Lung (tissue), 12 donors: ENCODE results near the gene RABGGTA. TPM values are rescaled to one million over a fixed set of nuclear protein-coding genes. Genes with fewer than 3 reads are reported as not detected.

Source experiments
- ATAC-seq: fragments of 200-7000 bp; cut with Tn5 transposase; one replicate; pipeline ENCODE4 v1.9.1; 2020; ENCODE audit warnings: moderate number of reproducible peaks; ENCODE audit not compliant: insufficient read depth, low FRiP score
- DNase-seq, 3 donors: peaks; one replicate each; pipeline ENCODE4 v3.0.0-alpha.2; 2013 to 2017
- H3K27ac ChIP-seq, 2 donors: one replicate each; pipeline ENCODE4 v1.5.1; 2013; ENCODE audit warnings: mild to moderate bottlenecking in 2 of 2, moderate library complexity in 2 of 2, control low read depth in 1 of 2, inconsistent platforms in 1 of 2, low read depth in 1 of 2, low read length in 1 of 2
- H3K27me3 ChIP-seq, 3 donors: one replicate each; pipeline ENCODE4 v1.5.1; 2013; ENCODE audit warnings: low read length in 2 of 3; ENCODE audit not compliant: control insufficient read depth in 3 of 3, insufficient read depth in 3 of 3
- H3K36me3 ChIP-seq, 4 donors: one replicate each; pipeline ENCODE4 v1.5.1; 2013; ENCODE audit warnings: low read length in 4 of 4, mild to moderate bottlenecking in 1 of 4, moderate library complexity in 1 of 4; ENCODE audit not compliant: control insufficient read depth in 4 of 4, insufficient read depth in 4 of 4
- H3K4me1 ChIP-seq, 5 donors: one replicate each; pipeline ENCODE4 v1.5.1; 2013; ENCODE audit warnings: low read length in 5 of 5, mild to moderate bottlenecking in 2 of 5, moderate library complexity in 1 of 5; ENCODE audit not compliant: control insufficient read depth in 5 of 5, insufficient read depth in 5 of 5
- H3K4me3 ChIP-seq: one replicate; pipeline ENCODE4 v1.5.1; 2013; ENCODE audit warnings: mild to moderate bottlenecking, control low read depth, moderate library complexity
- H3K9ac ChIP-seq, 2 donors: one replicate each; pipeline ENCODE4 v1.5.1; 2013; ENCODE audit warnings: low read length in 2 of 2, control low read depth in 1 of 2; ENCODE audit not compliant: insufficient read depth in 1 of 2
- H3K9me3 ChIP-seq, 4 donors: one replicate each; pipeline ENCODE4 v1.5.1; 2013; ENCODE audit warnings: low read length in 3 of 4, mild to moderate bottlenecking in 1 of 4, moderate library complexity in 1 of 4; ENCODE audit not compliant: control insufficient read depth in 4 of 4, insufficient read depth in 3 of 4
- CTCF ChIP-seq: IDR thresholded peaks from 2 replicates; pipeline ENCODE4 v1.5.1; 2012; ENCODE audit warnings: mild to moderate bottlenecking; ENCODE audit errors: control extremely low read depth, extremely low read depth
- WGBS, 2 donors: extraction: QIAGEN DNeasy Blood & Tissue Kit; methylation state at CpG; one replicate each; pipeline ENCODE4 v1.1.7; 2013; 5-methylcytosine and 5-hydroxymethylcytosine counted together
- polyA plus RNA-seq, 2 donors: library from polyadenylated mRNA; stranded (reverse); fragments of 200-250 nt; gene quantifications; one replicate each; pipeline ENCODE4 v1.2.1, GENCODE V29; 2013
- total RNA-seq, 2 donors: library from RNA; depleted of rRNA in 1 of 2; stranded (reverse); fragments of >200 nt in 1 of 2; gene quantifications; one replicate each; pipeline ENCODE4 v1.2.1, GENCODE V29; 2014 to 2021
- donor health status: control.
- donor health status: control.
- donor health status: Bipolar disorder and iron deficiency.
- donor health status: healthy.
- donor health status: DM: yes; HTN: yes; CAD: no.

RABGGTA gene
- total and polyA plus RNA-seq, 4 donors = 19.7 to 55.8 (median 42.9) TPM

DNA sequence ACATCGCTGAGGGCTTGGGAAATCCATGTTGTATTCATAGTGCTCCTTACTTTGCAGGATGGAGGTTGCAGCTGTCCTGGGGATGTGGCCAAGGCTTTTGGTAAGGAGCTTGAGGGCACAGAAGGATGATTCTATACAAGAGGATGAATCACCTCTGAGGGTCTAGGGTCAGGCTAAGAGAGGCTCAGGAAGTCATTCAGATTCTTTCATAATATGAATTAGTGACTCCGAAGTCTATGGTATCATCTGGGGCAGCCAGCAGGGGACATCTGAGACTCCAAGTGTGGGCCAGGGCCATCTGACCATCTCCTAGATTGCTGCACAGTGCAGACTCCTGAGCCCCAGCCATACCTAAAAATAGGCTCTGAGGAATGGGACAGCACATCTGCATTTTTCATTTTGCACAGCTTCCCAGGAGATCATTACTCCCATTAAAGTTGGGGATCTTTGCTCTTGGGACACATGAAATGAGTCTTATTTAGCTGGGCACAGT is 33.9 kb downstream of the RABGGTA start:
- Histone ChIP-seq H3K36me3 (peaks cover 13 to 55% (median 44%) of the 10 kb centered on the region in 4 donors), H3K9ac (no peak overlapping the region), H3K9me3 (no peaks in the 10 kb centered on the region), H3K27ac (no peak overlapping the region), H3K4me1 (peaks cover 14 to 31% (median 19%) of the 10 kb centered on the region in 5 donors), H3K27me3 (no peaks in the 10 kb centered on the region), H3K4me3 (no peak overlapping the region)
- ATAC-seq (no peak), DNase-seq (no peak)
- 91 to 92% methylated on average over 2 of the region's 2 CpGs for whole genome bisulfite sequencing, 2 donors
- TF ChIP-seq CTCF = no peak

GRCh38 chr14:24236689-24237462 is 34.5 kb downstream of the RABGGTA start:
- H3K4me1 ChIP-seq = peaks cover 14 to 29% (median 19%) of the 10 kb centered on the region in 5 donors

DNA sequence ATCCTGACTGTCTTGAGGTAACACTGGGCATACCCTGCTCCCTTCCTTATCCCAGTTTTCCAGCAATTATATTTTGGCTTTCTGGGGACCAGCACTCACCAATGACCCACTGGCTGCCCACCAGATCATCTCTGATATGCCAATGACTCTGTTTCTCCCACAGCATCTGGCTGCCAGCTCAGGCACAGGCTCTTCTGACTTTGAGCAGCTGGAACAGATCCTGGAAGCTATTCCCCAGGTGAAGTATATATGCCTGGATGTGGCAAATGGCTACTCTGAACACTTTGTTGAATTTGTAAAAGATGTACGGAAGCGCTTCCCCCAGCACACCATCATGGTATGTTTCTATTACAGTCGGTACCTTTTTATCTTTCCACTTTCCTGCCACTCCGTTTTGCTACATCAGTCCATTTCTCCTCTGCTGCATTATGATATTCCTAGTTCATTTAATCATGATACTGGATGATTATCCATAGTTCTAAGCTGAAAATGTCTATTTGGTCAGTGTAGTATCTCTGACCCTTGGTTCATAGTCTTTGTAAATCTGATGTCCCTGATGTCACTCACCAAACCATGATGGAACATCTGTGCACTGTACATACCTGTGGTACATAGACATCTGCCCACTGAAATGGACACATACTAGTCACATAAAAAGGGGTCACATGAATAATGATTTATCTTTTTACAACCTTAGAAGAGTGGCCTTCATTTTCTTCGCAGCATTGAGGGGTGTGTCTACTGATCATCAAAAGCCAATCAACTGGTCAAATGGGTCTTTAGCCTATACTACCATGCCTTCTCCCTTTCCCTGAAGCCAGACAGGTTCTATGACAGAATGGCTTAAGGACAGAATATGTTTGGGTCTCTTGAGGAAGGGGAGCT is 35.4 kb downstream of the RABGGTA start:
- no peaks in the 10 kb centered on the region for H3K27me3 ChIP-seq

More at GRCh38 chr14:24236689-24237462, 34.5 kb downstream of the RABGGTA start:
- 95 to 98% methylated on average over 6 of the region's 6 CpGs for WGBS, 2 donors
- Histone ChIP-seq H3K27me3 (no peaks in the 10 kb centered on the region), H3K4me3 (no peak overlapping the region), H3K27ac (no peak overlapping the region), H3K9ac (no peak overlapping the region), H3K9me3 (no peaks in the 10 kb centered on the region), H3K36me3 (peaks cover 13 to 54% (median 44%) of the 10 kb centered on the region in 4 donors)
- TF ChIP-seq CTCF = no peak
- ATAC-seq (no peak), DNase-seq (no peak)

More for the DNA sequence above, 35.4 kb downstream of the RABGGTA start:
- Histone ChIP-seq H3K9me3 (no peaks in the 10 kb centered on the region), H3K4me1 (peaks cover 14 to 27% (median 16%) of the 10 kb centered on the region in 5 donors), H3K27ac (no peak overlapping the region), H3K36me3 (peaks cover 13 to 49% (median 43%) of the 10 kb centered on the region in 4 donors), H3K9ac (no peak overlapping the region), H3K4me3 (no peak overlapping the region)
- DNase-seq = no peak
- 95 to 99% methylated on average over 5 of the region's 5 CpGs for WGBS, 2 donors
- ATAC-seq = no peak
- no peak for TF ChIP-seq CTCF
